ENCODE results near the gene ROBO1.

Gene ROBO1

DNA sequence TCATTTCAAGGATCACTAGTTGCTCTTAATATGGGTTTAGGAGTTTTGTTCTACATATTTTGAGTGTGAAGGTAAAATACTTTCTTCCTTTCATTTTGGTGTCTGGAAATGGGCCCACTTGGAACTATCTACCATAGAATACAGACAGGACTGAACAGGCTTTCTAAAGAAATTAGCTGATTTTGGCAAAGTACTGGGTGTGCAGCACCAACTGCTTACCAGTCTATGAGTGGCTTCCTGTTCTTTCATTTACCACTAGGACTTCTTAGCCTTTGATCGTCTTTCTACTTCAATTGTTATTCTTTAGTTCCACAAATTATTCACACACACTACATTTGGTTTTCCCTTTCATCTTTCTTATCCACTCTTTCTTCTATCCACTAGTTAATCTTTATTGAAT is 1196.3 kb downstream of the ROBO1 start:
- no peak for DNase-seq

DNA sequence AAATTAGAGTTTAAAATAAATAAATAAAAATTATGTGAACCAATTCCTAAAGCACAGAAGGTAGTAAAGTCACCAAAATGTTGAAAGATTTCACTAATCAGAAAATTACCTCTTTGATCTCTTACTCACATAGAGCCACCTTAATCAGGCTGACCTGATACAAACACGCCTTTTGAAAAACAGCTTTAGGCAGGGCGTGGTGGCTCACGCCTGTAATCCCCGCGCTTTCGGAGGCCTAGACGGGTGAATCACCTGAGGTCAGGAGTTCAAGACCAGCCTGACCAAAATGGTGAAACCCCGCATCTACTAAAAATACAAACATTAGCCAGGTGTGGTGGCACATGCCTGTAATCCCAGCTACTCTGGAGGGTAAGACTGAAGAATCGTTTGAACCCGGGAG is 1197.3 kb downstream of the ROBO1 start:
- no peak for DNase-seq

DNA sequence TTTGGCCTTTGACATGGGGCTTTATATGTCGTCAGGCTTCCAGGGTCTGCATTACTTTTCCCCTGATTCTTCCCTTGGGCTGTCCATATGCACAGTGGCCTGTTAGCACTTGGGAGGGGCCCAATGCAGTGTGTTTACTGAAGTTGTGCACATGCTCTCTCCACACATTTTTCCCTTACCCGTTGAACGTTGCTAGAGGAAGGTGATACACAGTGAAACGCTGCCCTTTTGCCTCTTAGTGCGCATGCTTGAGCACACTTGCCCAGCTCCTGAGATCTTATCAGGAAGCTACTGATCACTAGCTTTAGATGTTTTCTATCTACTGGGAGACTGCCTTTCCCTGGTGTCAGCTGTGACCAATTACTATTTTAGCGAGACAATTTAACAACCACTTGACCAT is 1198.0 kb downstream of the ROBO1 start:
- DNase-seq = no peak

DNA sequence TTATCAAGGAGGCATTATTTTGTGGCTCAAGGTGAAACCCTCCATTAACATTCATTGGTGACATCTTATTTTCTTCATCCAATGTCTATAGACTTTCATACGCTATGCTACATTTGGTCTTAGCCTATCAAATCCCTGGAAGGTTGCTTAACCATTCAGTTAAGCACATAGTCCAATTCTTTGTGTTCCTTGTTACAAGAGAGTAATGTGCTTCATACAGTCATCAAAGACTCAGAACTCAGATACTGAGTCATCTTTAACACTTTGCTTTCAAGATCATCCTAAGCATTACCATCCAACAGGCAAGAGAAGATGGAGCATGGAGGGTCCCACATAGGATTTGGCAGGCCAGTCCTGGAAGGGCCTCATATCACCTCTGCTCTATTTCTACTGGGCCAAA is 1202.1 kb downstream of the ROBO1 start:
- no peak for DNase-seq

DNA sequence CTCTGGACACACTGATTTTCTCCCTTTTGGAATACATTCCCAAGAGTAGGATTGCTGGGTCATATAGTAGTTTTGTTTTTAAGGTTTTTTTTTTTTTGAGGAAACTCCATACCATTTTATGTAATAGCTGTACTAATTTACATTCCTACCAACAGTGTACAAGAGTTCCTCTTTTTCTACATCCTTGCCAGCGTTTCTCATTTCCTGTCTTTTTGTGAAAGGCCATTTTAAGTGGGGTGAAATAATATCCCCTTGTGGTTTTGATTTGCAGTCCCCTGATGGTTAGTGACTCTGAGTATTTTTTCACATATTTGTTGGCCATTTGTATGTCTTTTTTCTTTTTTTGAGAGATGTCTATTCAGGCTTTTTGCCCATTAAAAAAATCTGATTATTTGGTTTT is 1205.5 kb downstream of the ROBO1 start:
- no peak for DNase-seq

Data from stimulated activated CD4-positive, alpha-beta T cell treated with anti-CD3 and anti-CD28 coated beads, Interleukin-2, amount 100 ng/mL, for 24 hours (primary cell).